OCI-LY1 (cell line): ENCODE measurements around the gene BCL2L15.

Source experiments
- EZH2 ChIP-seq: fragments of 200-600 bp; sonication (generic), shearing (Covaris generic); IDR thresholded peaks from 2 replicates; pipeline ENCODE4 v1.8.0; 2017; ENCODE audit warnings: borderline replicate concordance, mixed run types, mild to moderate bottlenecking, antibody characterized with exemption, low read length, moderate library complexity, mixed read lengths
- TF ChIP-seq, protein P1 (sequence below): fragments of 200-600 bp; sonication (generic), shearing (Covaris generic); IDR thresholded peaks from 2 replicates; pipeline ENCODE4 v1.5.1; 2017; ENCODE audit warnings: mild to moderate bottlenecking, antibody characterized with exemption, low read length, moderate library complexity, mixed read lengths

- TF ChIP-seq, protein P1, sequence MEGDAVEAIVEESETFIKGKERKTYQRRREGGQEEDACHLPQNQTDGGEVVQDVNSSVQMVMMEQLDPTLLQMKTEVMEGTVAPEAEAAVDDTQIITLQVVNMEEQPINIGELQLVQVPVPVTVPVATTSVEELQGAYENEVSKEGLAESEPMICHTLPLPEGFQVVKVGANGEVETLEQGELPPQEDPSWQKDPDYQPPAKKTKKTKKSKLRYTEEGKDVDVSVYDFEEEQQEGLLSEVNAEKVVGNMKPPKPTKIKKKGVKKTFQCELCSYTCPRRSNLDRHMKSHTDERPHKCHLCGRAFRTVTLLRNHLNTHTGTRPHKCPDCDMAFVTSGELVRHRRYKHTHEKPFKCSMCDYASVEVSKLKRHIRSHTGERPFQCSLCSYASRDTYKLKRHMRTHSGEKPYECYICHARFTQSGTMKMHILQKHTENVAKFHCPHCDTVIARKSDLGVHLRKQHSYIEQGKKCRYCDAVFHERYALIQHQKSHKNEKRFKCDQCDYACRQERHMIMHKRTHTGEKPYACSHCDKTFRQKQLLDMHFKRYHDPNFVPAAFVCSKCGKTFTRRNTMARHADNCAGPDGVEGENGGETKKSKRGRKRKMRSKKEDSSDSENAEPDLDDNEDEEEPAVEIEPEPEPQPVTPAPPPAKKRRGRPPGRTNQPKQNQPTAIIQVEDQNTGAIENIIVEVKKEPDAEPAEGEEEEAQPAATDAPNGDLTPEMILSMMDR: no peak
- no peak for TF ChIP-seq EZH2
Observed at GRCh38 chr1:113891631-113892220, 4.3 kb upstream of the BCL2L15 start.
